Stimulated activated CD4-positive, alpha-beta T cell treated with anti-CD3 and anti-CD28 coated beads, TNF-alpha, amount 100 ng/mL, for 24 hours (primary cell): ENCODE data around the gene TEAD1.

ENCODE experiments used
- DNase-seq, 3 experiments: peaks; one replicate each; pipeline ENCODE4 v3.0.0-alpha.2; 2020; ENCODE audit warnings: low read depth in 3 of 3

TEAD1 gene

GRCh38 chr11:12789054-12789453 lies 114.8 kb downstream of the TEAD1 start:
- DNase-seq: no peak

- DNase-seq: no peak
Measured at GRCh38 chr11:12789596-12790215, 115.5 kb downstream of the TEAD1 start.

DNA sequence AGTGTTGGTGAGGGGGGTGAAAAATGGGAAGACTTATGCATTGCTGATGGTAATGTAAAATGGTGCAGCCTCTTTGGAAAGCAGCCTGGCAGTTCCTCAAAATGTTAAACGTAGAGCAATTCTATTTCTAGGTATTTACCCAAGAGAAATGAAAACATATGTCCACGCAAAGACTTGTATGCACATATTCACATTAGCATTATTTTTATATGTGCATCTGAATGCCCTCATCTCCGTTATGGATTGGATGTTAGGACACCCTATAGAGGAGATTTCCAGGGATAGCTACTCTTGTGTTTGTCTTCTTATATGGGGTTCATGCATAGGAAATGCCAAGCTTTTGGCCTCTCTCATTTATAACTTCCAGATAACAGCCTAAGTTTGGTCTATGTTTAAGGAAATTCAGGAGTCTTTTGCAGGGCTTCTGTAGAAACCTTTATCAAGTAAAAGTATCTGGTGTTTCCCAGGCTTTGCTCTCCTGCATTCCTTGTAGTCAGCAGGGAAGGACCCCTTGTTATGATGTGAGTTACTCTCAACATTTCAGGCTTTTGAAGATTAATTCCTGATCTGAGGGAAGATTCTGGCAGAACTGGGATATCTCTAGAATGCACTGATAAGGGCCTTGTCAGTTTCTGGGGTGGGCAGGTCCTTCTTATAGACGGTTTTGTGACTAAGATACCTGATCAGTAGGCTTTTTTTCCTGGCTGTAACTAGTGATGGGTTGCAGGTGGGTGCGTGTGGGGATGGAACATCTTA lies 116.8 kb downstream of the TEAD1 start:
- no peak for DNase-seq

GRCh38 chr11:12792018-12792417 lies 117.8 kb downstream of the TEAD1 start:
- no peak for DNase-seq

GRCh38 chr11:12792590-12792989 lies 118.4 kb downstream of the TEAD1 start:
- DNase-seq: no peak

DNA sequence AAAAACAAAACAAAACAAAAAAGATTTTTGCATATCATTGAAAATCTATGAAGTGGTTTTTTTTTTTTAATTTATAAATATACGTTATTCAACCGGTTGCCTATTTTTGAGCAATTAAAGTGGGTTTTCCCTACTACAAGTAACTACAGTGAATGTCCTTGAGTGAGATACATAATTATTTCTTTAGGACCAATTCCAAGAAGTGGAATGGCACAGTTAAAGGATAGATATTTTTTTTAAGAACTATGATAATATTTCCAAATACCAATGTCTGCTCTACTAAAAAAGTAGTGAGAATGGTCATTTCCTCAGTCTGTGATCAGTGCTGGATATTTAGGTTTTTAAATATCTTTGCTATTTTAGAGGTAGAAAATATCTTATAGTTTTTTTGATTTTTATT lies 118.8 kb downstream of the TEAD1 start:
- no peak for DNase-seq

DNA sequence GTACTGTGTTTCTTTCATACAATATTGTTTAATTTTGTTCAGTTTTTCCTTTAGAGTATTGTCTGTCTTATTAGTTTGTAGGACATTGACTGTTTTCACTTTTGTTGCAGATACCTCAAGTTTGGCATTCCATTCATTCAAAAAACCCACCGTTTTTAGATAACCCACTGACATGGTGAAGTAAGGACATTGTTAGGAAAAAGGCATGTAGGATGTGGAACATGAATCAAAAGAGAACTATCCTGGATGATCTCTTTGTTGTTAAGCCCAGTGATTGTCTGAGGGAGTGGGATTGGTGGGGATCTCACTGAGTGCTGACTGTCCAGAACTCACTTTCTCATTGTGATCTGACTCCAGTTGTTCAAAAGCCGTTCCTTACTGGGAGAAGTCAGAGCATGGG lies 119.3 kb downstream of the TEAD1 start:
- DNase-seq: no peak

GRCh38 chr11:12794576-12795230 lies 120.5 kb downstream of the TEAD1 start:
- DNase-seq: no peak

DNA sequence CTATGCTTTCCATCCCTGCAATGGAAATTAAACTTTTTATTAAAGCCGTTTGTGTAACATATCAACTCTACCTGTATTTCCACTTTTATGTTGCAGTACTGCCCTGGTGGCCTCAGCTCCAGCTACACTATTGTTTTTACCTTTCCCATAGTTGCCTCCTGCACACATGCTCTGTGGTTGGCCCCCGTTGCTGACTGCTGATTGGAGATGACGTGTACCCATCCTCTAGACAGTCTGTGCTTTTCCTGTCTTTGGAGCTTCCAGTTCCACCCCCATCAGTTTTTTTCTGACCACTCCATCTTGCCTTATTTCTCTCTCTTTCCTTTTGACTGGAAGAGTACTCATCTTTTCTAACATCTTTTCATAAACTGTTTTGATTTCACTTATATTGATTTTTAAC lies 123.8 kb downstream of the TEAD1 start:
- no peak for DNase-seq

DNA sequence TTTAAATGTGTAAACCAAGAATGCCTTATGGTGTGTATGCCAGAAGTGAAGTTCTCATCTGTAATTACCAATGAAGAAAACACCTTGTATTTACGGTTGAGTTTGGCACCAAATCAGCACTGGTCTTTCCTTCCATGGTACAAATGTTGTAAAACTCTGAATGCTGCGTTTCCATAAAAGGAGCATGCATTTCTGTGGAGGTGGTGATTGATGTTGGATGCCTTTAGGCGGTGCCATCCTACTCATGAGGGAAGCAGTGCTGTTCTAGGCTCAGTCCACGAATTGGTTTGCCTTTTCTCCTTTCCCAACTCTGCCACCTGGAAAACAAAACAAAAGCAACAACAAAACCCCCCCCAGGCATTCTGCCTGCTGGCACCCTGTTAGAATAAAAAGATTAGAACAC lies 124.4 kb downstream of the TEAD1 start:
- DNase-seq: no peak

DNA sequence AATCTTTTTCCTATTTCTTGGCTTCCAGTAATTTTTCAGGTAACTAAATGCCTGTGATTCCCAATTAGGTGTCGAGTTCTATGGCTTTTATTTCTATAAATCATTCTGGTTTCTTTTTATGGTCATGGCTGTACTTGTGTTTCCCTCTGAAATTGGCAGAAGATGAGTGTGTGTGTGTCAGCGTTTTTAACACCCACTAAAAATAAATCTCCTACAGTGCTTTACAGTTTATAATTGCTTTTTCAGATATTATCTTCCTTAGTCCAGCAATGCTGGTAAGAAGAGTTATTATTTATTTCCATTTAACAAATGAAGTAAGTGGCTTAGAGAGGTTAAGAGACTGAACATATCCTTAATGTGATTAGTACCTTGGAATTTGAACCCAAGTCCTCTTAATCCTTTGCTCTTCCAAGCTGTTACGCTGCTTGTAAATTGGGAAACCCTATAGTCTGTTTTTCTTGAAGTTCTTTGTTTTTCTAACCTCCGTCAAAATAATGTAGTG lies 125.2 kb downstream of the TEAD1 start:
- DNase-seq: no peak

GRCh38 chr11:12800032-12800671 lies 125.9 kb downstream of the TEAD1 start:
- DNase-seq: no peak

- no peak for DNase-seq
Measured at GRCh38 chr11:12800871-12801270, 126.7 kb downstream of the TEAD1 start.

DNA sequence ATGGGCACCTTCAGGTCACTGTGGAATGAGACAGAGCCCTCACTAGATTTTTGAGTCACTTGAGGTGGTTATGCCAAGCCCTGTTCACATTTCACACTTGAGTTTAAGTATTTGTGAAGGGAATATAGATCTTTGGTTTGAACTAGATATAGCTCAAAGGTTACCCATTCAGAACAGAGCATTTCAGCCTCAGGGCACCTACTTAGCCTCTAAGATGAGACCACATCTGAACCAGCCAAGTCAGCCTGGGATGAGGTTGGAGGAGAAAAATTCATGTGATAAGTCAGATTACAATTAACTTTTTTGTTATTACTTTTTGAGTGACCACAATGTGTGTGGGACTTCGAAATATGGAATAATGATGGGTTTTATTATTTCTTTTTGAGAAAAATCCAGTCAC lies 127.8 kb downstream of the TEAD1 start:
- DNase-seq: no peak

DNA sequence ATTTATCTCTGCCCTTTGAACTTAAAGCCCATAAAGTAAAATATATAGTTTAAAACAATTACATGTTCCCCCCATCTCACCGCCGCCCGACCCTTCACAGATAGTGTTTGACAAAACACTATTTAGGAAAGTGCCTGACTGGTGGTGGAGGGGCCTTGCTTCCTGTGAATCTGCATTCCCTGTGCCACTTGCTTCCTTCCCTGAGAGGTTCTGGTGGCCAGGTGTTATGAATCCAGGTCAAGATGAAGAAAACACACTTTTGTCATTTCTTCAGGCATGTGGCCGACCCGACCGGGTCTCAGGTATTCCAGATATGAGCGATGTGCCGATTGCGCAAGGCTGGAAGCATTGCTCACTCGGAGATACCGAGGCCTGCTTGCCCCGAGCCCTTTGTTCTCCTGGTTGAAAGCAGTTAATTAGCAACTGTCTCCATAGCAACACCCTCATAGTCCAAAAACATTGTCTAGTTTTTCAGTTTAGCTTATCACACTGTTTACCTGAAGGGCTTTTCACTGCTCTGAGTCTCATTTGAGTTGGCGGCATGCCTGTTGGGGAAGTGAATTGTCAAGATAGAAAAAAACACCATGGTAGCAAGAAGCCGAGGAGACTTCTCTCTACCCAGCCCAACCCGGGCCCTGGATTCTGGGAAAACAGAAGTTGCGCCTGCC lies 128.3 kb downstream of the TEAD1 start:
- no peak for DNase-seq

- DNase-seq: no peak
Measured at GRCh38 chr11:12803086-12803826, 129.0 kb downstream of the TEAD1 start.

GRCh38 chr11:12806113-12806512 lies 131.9 kb downstream of the TEAD1 start:
- DNase-seq: no peak

- no peak for DNase-seq
Measured at GRCh38 chr11:12807621-12808020, 133.4 kb downstream of the TEAD1 start.

DNA sequence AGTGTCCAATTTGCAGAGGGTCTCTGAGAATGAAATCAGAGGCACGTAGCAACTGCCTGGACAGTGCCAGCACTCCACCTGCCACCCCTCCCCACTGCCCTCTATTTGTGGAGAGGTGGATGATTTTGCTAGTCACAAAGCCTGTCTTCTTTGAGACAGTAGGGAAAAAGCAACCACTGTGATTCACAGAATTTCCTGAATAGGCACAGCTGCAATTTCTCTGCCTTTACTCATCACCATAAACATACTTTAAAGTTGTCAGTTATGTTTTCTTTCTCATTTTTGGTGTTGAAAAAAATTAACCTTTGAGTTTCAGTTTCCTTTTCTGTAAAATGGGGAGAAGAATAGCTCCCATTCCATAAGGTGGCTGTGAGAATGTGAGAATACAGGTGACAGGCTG lies 134.3 kb downstream of the TEAD1 start:
- no peak for DNase-seq

DNA sequence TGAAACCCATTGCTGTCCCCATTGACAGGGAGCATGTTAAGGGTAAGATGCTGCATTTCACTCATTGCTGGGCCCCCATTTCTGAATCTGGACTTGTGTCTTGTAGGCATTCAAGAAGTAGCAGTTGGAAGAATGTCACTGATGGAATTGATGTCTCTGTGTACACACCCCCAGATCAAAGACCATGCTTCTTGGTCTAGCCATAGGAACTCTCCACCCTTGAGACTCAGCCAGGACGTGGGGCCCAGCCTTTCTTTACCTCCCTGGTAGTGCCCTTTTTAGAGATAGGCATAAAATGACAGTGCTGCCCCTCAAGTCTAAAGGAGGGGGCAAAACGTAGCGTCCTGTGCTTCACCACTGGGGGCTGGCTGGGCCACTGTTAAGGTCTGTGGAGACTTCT lies 135.1 kb downstream of the TEAD1 start:
- no peak for DNase-seq

DNA sequence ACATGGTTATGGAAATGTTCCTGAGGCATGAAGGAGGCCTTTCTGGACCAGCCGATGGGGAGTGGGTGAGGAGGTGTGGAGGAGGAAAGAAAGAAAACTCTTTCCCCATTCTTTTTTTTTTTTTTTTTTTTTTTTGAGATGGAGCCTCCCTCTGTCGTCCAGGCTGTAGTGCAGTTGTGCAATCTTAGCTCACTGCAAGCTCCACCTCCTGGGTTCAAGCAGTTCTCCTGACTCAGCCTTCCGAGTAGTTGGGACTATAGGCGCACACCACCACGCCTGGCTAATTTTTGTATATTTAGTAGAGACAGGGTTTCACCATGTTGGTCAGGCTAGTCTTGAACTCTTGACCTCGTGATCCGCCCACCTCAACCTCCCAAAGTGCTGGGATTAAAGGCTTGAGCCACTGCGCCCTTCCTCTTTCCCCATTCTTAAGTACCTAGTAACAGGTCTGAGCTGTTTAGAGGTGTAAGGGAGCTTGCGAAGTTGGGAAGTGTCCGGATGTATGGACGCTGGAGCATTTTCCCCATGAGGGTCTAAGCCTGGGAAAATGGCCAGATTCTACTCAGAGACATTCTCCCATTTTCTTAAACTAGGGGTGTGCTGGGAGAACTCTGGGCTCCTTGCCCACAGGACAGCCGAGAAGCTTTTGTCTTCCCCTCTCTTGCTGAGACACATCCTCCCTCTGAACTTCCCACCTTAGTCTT lies 135.8 kb downstream of the TEAD1 start:
- DNase-seq: no peak
